Neural progenitor cell (in vitro differentiated cells): ENCODE measurements around the gene GLCE. TPM values are rescaled to one million over a fixed set of nuclear protein-coding genes. Genes with fewer than 3 reads are reported as not detected.

Experiments
- DNase-seq: peaks from one replicate; pipeline ENCODE4 v3.0.0-alpha.2; 2016; ENCODE audit warnings: low spot score
- H2AFZ ChIP-seq: fragments of 200-600 bp; sonication (generic); replicated peaks from 2 replicates; pipeline ENCODE4 v1.6.1; 2016; ENCODE audit warnings: antibody characterized with exemption
- H3F3A ChIP-seq: fragments of 200-600 bp; sonication (generic); 2 replicates; pipeline ENCODE4 v1.6.1; 2016; ENCODE audit warnings: antibody characterized with exemption, low read depth
- H3K27ac ChIP-seq: fragments of 200-600 bp; sonication (generic); 2 replicates; pipeline ENCODE4 v1.5.1; 2016; ENCODE audit warnings: mild to moderate bottlenecking
- H3K27me3 ChIP-seq: fragments of 200-600 bp; sonication (generic); 2 replicates; pipeline ENCODE4 v1.6.1; 2016; ENCODE audit warnings: mild to moderate bottlenecking, moderate library complexity
- H3K36me3 ChIP-seq: fragments of 200-600 bp; sonication (generic); 2 replicates; pipeline ENCODE4 v1.5.1; 2016
- H3K4me1 ChIP-seq: fragments of 200-600 bp; sonication (generic); 2 replicates; pipeline ENCODE4 v1.6.1; 2016; ENCODE audit warnings: mixed run types
- H3K4me2 ChIP-seq: fragments of 200-600 bp; sonication (generic); 2 replicates; pipeline ENCODE4 v1.6.1; 2016
- H3K4me3 ChIP-seq: fragments of 200-600 bp; sonication (generic); 2 replicates; pipeline ENCODE4 v1.5.1; 2016
- H3K79me2 ChIP-seq: fragments of 200-600 bp; sonication (generic); 2 replicates; pipeline ENCODE4 v1.6.1; 2016; ENCODE audit warnings: low read depth
- H3K9ac ChIP-seq: fragments of 200-600 bp; sonication (generic); 2 replicates; pipeline ENCODE4 v1.6.1; 2016
- H3K9me3 ChIP-seq: fragments of 200-600 bp; sonication (generic); 2 replicates; pipeline ENCODE4 v1.5.1; 2016; ENCODE audit warnings: low read depth
- H4K20me1 ChIP-seq: fragments of 200-600 bp; sonication (generic); 2 replicates; pipeline ENCODE4 v1.6.1; 2016; ENCODE audit warnings: low read depth
- H3K27ac Mint-ChIP-seq: 3 replicates; pipeline ENCODE4 v1.8.0; 2021; ENCODE audit warnings: mixed read lengths
- H3K27me3 Mint-ChIP-seq: 2 replicates; pipeline ENCODE4 v1.8.0; 2022; ENCODE audit warnings: low read depth, mild to moderate bottlenecking, inconsistent platforms, moderate library complexity, mixed read lengths; ENCODE audit not compliant: insufficient read depth
- H3K36me3 Mint-ChIP-seq: 3 replicates; pipeline ENCODE4 v1.8.0; 2021; ENCODE audit warnings: mixed read lengths
- H3K4me1 Mint-ChIP-seq: 3 replicates; pipeline ENCODE4 v1.8.0; 2021; ENCODE audit warnings: mixed read lengths
- H3K4me3 Mint-ChIP-seq: 3 replicates; pipeline ENCODE4 v1.8.0; 2021; ENCODE audit warnings: mild to moderate bottlenecking, moderate library complexity, mixed read lengths
- H3K9me3 Mint-ChIP-seq: 3 replicates; pipeline ENCODE4 v1.8.0; 2020; ENCODE audit warnings: mixed read lengths
- EZH2 ChIP-seq: fragments of 200-600 bp; sonication (generic); IDR thresholded peaks from 2 replicates; pipeline ENCODE4 v1.6.1; 2017; ENCODE audit warnings: antibody characterized with exemption, mild to moderate bottlenecking, moderate library complexity
- EZH2phosphoT487 ChIP-seq: fragments of 200-600 bp; sonication (generic); IDR thresholded peaks from 2 replicates; pipeline ENCODE4 v1.6.1; 2017; ENCODE audit warnings: antibody characterized with exemption
- total RNA-seq: library from RNA; depleted of rRNA; stranded (reverse); fragments of >200 nt; gene quantifications from 2 replicates; pipeline ENCODE4 v1.2.3, GENCODE V29; 2015; ENCODE audit warnings: low replicate concordance
- TF ChIP-seq, protein P1 (sequence below): fragments of 200-600 bp; sonication (generic); IDR thresholded peaks from 2 replicates; pipeline ENCODE4 v1.5.1; 2017; ENCODE audit warnings: antibody characterized with exemption, mild to moderate bottlenecking

The GLCE gene
- total RNA-seq, 1 donor from 2014 or later, result 22.7 TPM

DNA sequence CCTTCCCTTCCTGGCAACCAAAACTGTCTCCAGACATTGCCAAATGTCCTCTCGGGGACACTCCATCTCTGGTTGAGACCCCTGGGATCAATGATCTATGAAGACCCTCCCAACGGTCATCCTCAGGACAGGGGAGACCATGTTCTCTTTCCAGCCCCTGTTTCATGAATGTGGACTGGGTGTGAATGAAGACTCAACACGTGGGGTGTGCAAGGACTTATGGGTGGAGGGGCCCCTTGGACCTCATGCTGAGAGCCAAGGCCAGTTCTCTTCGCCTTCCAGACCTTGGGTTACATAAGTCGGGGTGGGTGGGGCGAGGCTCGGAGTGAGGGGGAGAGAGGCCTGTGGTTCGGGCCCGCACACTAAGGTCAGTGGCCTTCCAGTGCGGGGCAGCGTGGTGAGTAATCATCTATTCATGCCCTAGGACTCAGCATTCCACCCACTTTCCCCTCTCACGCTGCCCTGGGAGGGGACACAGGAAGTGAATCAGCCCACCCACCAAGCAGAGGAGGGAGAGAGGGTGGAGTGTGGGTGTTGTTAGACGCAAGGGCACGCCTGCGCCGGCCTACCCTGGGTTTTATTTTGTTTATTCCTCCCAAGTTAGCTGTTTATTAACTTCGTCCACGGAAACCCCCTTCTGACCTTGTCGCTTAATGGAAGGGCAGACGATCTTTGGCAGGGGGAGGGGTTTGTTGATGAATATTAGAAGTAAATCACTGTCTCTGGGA is 144.9 kb downstream of the GLCE start:
- Histone ChIP-seq H3K27ac (no peak overlapping the region), H3F3A (no peaks in the 10 kb centered on the region), H3K4me1 (no peaks in the 10 kb centered on the region), H3K9me3 (no peaks in the 10 kb centered on the region), H3K27me3 (peaks cover 15% of the 10 kb centered on the region), H4K20me1 (no peaks in the 10 kb centered on the region), H2AFZ (no peak overlapping the region), H3K79me2 (no peaks in the 10 kb centered on the region), H3K4me2 (no peak overlapping the region), H3K9ac (no peak overlapping the region), H3K4me3 (no peak overlapping the region), H3K36me3 (no peaks in the 10 kb centered on the region)
- Mint-ChIP-seq H3K27me3 (peaks cover 21% of the 10 kb centered on the region), H3K9me3 (peaks cover 3% of the 10 kb centered on the region), H3K4me1 (peaks cover 4% of the 10 kb centered on the region), H3K27ac (no peak overlapping the region), H3K4me3 (no peak overlapping the region), H3K36me3 (no peaks in the 10 kb centered on the region)
- TF ChIP-seq EZH2 (no peak), EZH2phosphoT487 (no peak)
- TF ChIP-seq, protein P1, sequence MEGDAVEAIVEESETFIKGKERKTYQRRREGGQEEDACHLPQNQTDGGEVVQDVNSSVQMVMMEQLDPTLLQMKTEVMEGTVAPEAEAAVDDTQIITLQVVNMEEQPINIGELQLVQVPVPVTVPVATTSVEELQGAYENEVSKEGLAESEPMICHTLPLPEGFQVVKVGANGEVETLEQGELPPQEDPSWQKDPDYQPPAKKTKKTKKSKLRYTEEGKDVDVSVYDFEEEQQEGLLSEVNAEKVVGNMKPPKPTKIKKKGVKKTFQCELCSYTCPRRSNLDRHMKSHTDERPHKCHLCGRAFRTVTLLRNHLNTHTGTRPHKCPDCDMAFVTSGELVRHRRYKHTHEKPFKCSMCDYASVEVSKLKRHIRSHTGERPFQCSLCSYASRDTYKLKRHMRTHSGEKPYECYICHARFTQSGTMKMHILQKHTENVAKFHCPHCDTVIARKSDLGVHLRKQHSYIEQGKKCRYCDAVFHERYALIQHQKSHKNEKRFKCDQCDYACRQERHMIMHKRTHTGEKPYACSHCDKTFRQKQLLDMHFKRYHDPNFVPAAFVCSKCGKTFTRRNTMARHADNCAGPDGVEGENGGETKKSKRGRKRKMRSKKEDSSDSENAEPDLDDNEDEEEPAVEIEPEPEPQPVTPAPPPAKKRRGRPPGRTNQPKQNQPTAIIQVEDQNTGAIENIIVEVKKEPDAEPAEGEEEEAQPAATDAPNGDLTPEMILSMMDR, result no peak
- DNase-seq, result no peak

DNA sequence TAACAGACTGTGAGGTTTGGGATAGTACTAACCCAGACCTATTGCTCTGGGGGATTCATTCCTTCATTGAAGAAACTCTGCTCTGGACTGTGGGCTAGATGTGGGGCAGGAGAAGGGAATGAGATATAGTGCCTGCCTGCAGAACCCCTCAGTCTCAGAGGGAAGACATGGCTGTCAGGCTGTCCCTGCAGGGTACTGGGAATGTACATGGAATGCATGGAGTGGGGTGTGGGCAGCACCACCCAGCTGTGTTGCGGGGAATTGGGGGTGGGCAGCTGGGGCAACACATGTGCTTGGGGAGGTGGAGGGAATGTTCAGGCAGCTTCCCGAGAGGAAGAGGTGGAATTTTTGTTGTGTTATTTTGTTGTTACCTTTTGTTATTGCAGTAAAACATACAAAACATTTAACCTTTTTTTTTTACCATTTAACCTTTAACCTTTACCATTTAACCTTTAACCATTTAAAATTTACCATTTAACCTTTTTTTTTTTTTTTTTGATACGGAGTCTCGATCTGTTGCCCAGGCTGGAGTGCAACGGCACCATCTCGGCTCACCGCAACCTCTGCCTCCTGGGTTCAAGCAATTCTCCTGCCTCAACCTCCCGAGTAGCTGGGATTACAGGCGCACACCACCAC is 145.6 kb downstream of the GLCE start:
- DNase-seq, result no peak
- H3K36me3 Mint-ChIP-seq, result no peaks in the 10 kb centered on the region
- Histone ChIP-seq H3K27me3 (peaks cover 11% of the 10 kb centered on the region), H3K36me3 (no peaks in the 10 kb centered on the region), H3K4me1 (no peaks in the 10 kb centered on the region), H3K4me3 (no peak overlapping the region), H2AFZ (no peak overlapping the region), H3K79me2 (no peaks in the 10 kb centered on the region), H3K27ac (no peak overlapping the region), H4K20me1 (no peaks in the 10 kb centered on the region), H3K9me3 (no peaks in the 10 kb centered on the region), H3K4me2 (no peak overlapping the region), H3K9ac (no peak overlapping the region), H3F3A (no peaks in the 10 kb centered on the region)
- H3K27ac Mint-ChIP-seq, result peak overlapping the region; percentile 40
- H3K4me1 Mint-ChIP-seq, result peaks cover 4% of the 10 kb centered on the region
- H3K9me3 Mint-ChIP-seq, result peaks cover 3% of the 10 kb centered on the region
- H3K27me3 Mint-ChIP-seq, result peaks cover 18% of the 10 kb centered on the region
- TF ChIP-seq EZH2 (no peak), EZH2phosphoT487 (no peak)
- TF ChIP-seq, protein P1, result no peak
- H3K4me3 Mint-ChIP-seq, result no peak overlapping the region

DNA sequence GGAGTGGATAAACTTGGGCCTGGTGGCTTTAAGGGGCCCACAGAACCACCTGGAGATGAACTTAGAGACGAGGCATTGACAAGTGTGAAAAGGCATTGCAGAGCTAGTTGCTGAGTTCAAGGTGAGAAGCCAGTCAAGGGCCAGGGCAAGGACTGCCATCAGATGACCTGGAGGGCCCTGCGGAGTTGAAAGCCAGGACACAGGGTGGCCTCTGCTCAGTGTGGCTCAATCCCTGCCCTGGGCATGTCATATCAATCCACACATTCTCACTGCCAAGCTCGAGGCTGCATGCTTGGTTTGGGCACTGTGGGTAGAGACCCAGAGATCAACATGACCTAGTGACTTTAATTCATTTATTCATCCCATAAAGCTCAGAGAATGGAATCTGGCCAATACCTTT is 147.5 kb downstream of the GLCE start:
- no peaks in the 10 kb centered on the region for H3K79me2 ChIP-seq
- TF ChIP-seq EZH2, result no peak
- TF ChIP-seq, protein P1, result no peak
- TF ChIP-seq EZH2phosphoT487, result no peak
- no peak overlapping the region for H3K9ac ChIP-seq
- no peak overlapping the region for H2AFZ ChIP-seq
- H3K27ac ChIP-seq, result no peak overlapping the region
- H3F3A ChIP-seq, result no peaks in the 10 kb centered on the region
- Mint-ChIP-seq H3K4me3 (no peak overlapping the region), H3K9me3 (peaks cover 3% of the 10 kb centered on the region), H3K4me1 (peaks cover 12% of the 10 kb centered on the region), H3K27me3 (peaks cover 7% of the 10 kb centered on the region), H3K27ac (no peak overlapping the region), H3K36me3 (no peaks in the 10 kb centered on the region)
- peaks cover 4% of the 10 kb centered on the region for H3K4me1 ChIP-seq
- no peaks in the 10 kb centered on the region for H3K9me3 ChIP-seq
- H3K36me3 ChIP-seq, result no peaks in the 10 kb centered on the region
- no peaks in the 10 kb centered on the region for H3K27me3 ChIP-seq
- no peak overlapping the region for H3K4me3 ChIP-seq
- H3K4me2 ChIP-seq, result no peak overlapping the region
- H4K20me1 ChIP-seq, result no peaks in the 10 kb centered on the region
- no peak for DNase-seq
